ENCODE results near the gene FAM186B.

DNA sequence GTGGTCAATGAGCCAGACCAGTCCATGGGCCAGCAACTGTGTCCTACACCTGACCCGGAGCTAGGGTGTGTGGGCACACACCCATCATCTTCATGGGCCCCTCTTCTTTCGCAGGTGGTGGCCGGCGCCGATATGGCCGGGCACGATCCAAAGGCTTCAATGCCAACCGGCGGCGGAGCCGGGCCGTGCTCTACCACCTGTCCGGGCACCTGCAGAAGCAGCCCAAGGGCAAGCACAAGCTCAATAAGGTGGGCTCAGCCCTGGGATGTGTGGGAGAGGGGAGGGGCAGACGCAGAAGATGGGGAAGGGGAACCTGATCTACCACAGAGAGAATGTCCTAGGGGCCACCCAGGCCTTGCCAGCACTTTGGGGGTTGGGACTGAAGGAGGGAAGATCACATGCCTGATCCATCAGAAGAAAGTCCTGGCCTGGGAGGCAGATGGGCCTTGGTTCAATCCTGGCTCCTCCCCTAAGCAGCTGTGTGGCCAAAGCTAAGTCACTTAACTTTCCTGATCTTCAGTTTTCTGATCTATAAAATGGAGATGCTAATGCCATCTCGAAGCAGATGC lies 62.8 kb downstream of the FAM186B start:
- no peak for TF ChIP-seq CTCF (IDR thresholded peaks at IDR 0.05; ENCODE audit: poor library complexity)
- TF ChIP-seq EZH2 (IDR thresholded peaks at IDR 0.05; ENCODE audit: borderline replicate concordance) = no peak
- no peak for TF ChIP-seq EZH2phosphoT487 (IDR thresholded peaks at IDR 0.05; ENCODE audit: low read depth, severe bottlenecking, unreplicated experiment)

Data from hepatocyte (in vitro differentiated cells).